ENCODE measurements around the gene PLCXD1. TPM values are rescaled to one million over a fixed set of nuclear protein-coding genes. Genes with fewer than 3 reads are reported as not detected.

The PLCXD1 gene
- total RNA-seq, 4 donors from 2014 or later: 22.4 to 78.3 (median 54.2) TPM

- TF ChIP-seq POLR2AphosphoS5 (IDR thresholded peaks at IDR 0.05) (peak in 2 of 3 donors; percentile 7 to 71), EP300 (IDR thresholded peaks at IDR 0.05) (no peak), POLR2A (IDR thresholded peaks at IDR 0.05) (peak; percentile 59 to 83)
- Histone ChIP-seq H3K9me3 (no peaks in the 10 kb centered on the region), H3K4me3 (peak overlapping the region; percentile 98), H3K4me1 (peaks cover 31% of the 10 kb centered on the region), H3K36me3 (peaks cover 29% of the 10 kb centered on the region), H3K27ac (peak overlapping the region; percentile 99), H3K27me3 (no peaks in the 10 kb centered on the region)
- DNase-seq (ENCODE audit: low spot score in 2 of 2): peak; percentile 100
- 2% methylated on average over 35 of the region's 61 CpGs for WGBS
These were observed 37.0 kb downstream of the PLCXD1 start for GRCh38 chrX:318068-318738.

- peak; percentile 100 for DNase-seq (ENCODE audit: low spot score in 2 of 2)
- TF ChIP-seq POLR2A (IDR thresholded peaks at IDR 0.05): no peak
- no peak for TF ChIP-seq CTCF (IDR thresholded peaks at IDR 0.05)
- peak; percentile 15 to 85 (median 63) for TF ChIP-seq POLR2AphosphoS5 (IDR thresholded peaks at IDR 0.05)
- TF ChIP-seq EP300 (IDR thresholded peaks at IDR 0.05): no peak
- peaks cover 32% of the 10 kb centered on the region for H3K4me1 ChIP-seq
These were observed 37.8 kb downstream of the PLCXD1 start, which contains the start of gene GTPBP6 for GRCh38 chrX:318739-319578. TSS of gene GTPBP6 (minus strand) at chrX:318796. CDS start at chrX:318787, 9 bp downstream.

GRCh38 chrX:319579-320125 lies 38.5 kb downstream of the PLCXD1 start:
- Histone ChIP-seq H3K27ac (peak overlapping the region; percentile 99), H3K9me3 (no peaks in the 10 kb centered on the region), H3K27me3 (peaks cover 5% of the 10 kb centered on the region), H3K4me1 (peaks cover 32% of the 10 kb centered on the region), H3K36me3 (peaks cover 17% of the 10 kb centered on the region), H3K4me3 (peak overlapping the region; percentile 98)
- WGBS: 2% methylated on average over 8 of the region's 41 CpGs
- peak; percentile 82 for DNase-seq (ENCODE audit: low spot score in 2 of 2)
- no peak for TF ChIP-seq CTCF (IDR thresholded peaks at IDR 0.05)
- TF ChIP-seq POLR2AphosphoS5 (IDR thresholded peaks at IDR 0.05): no peak
- TF ChIP-seq EP300 (IDR thresholded peaks at IDR 0.05): no peak
- no peak for TF ChIP-seq POLR2A (IDR thresholded peaks at IDR 0.05)

More at GRCh38 chrX:318739-319578, 37.8 kb downstream of the PLCXD1 start, which contains the start of gene GTPBP6:
- Histone ChIP-seq H3K9me3 (no peaks in the 10 kb centered on the region), H3K27me3 (peaks cover 1% of the 10 kb centered on the region), H3K27ac (peak within 1 kb of the TSS; percentile 99), H3K36me3 (peaks cover 21% of the 10 kb centered on the region), H3K4me3 (peak within 1 kb of the TSS; percentile 98)
- WGBS: 0% methylated on average over 6 of the region's 97 CpGs

- Histone ChIP-seq H3K36me3 (peaks cover 11% of the 10 kb centered on the region), H3K27ac (no peak overlapping the region), H3K4me3 (peak overlapping the region; percentile 98), H3K27me3 (peaks cover 5% of the 10 kb centered on the region), H3K9me3 (no peaks in the 10 kb centered on the region), H3K4me1 (peaks cover 32% of the 10 kb centered on the region)
- DNase-seq (ENCODE audit: low spot score in 2 of 2): peak; percentile 74 to 77
- no peak for TF ChIP-seq EP300 (IDR thresholded peaks at IDR 0.05)
- no peak for TF ChIP-seq CTCF (IDR thresholded peaks at IDR 0.05)
- no peak for TF ChIP-seq POLR2A (IDR thresholded peaks at IDR 0.05)
- no peak for TF ChIP-seq POLR2AphosphoS5 (IDR thresholded peaks at IDR 0.05)
- 16% methylated on average over 14 of the region's 24 CpGs for WGBS
These were observed 39.1 kb downstream of the PLCXD1 start for GRCh38 chrX:320126-320783.
